AG09319 (cell line): ENCODE results near the gene BCAN.

Experiments
- DNase-seq: peaks from one replicate; pipeline ENCODE4 v3.0.0-alpha.2; 2010; ENCODE audit warnings: low read depth; ENCODE audit errors: extremely low read depth
- CTCF ChIP-seq: IDR thresholded peaks from 2 replicates; pipeline ENCODE4 v1.5.1; 2011; ENCODE audit warnings: low read depth, mild to moderate bottlenecking, inconsistent platforms, low read length, moderate library complexity

Gene BCAN

DNA sequence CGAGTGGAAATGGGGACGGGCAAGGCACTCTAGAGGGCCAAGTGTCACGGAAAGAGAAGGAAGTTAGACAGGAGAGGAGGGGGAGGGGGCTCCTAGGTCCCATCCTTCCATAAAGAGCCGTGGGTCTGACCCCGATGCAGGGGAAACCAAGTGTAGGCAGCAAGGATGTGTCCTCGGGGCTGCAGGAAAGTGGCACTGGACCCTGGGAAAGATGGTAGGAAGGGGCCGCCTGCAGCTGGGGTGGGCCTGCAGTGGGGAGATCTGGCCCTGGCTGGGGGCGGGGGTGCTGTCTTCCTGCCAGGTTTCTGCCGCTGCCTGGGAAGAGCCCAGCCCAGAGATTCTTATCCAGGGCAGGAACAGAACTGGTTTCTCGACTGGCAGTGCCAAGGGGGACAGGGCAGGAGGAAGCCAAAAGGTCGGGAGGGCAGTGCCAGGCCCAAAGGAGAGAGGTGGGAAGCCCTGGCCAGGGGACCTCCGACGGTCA is 50.6 kb downstream of the BCAN start:
- DNase-seq = no peak
- TF ChIP-seq CTCF = no peak

DNA sequence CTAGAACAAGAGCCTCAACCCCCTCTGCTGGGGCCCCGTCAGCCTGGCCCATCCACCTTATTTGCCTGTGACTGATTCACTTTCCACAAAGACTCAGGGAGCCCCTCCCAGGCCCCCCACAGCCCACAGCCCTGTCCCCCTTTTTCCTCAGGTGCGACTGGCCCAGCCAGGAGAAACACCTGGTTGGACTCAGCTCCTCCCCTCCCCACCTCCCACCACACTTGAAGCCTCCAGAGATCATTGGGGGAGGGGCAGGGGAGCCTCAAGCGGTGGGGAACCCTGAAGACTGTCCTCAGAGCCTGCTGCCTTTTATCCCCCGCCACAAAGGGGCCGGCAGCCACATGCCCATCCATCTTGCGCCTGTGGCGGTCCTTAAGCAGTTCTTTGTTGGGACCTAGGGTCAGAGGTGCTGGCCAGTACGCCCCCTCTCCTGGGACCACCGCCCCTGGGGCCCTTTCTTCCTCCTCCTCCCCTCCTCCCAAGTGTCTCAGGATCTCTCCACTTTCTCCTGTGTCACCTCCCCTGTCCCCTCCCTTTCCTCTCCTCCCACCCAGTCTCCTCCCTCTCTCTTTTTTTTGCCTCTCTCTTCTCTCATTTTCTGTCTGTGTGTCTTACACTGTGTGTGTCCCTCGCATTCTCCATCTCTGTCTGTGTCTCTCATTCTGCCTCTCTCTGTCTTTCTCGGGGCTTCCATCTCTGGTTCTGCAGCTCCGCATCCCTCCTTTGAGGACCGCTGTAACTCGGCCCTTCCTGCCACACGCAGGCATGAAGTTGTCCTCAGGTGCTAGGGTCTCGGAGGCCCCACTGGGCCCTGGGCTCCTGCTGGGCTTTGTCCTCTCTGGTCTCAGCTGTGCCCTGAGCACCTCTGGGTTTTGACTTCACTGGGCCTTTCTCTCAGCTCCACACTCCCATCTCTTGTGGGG is 51.3 kb downstream of the BCAN start:
- no peak for TF ChIP-seq CTCF
- DNase-seq = no peak

GRCh38 chr1:156693848-156694689 is 52.2 kb downstream of the BCAN start:
- no peak for TF ChIP-seq CTCF
- no peak for DNase-seq

DNA sequence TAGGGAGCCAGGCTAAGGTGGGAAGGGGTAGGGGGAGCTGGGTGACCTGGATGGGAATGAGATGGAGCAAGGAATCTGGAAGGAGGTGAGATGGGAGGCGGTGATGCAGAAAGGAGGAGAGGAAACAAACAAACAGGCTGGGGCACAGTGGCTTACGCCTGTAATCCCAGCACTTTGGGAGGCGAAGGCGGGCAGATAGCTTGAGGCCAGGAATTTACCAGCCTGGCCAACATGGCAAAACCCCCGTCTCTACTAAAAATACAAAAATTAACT is 52.7 kb downstream of the BCAN start:
- DNase-seq = no peak
- no peak for TF ChIP-seq CTCF

GRCh38 chr1:156696755-156697154 is 54.8 kb downstream of the BCAN start:
- TF ChIP-seq CTCF = no peak
- DNase-seq = no peak

GRCh38 chr1:156697481-156697880 is 55.6 kb downstream of the BCAN start:
- TF ChIP-seq CTCF = no peak

DNA sequence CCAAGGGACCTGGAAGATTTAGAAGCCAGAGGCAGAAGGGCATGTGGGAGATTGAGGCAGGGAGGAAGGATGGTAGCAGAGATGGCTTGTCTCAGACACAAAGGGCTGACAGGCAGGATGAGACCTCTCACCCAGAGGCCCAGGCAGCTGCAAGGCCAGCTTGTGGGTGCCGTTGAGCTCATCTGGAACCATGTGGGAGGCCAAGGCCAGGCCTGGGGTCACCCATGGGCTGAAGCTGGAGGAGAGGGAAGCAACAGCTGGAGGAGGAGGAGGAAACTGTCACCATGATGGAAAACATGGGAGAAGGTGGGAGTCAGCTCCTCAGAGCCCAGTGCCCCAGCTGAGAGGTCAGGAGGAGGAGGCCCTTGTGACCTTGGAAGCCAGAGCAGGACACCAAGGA is 57.1 kb downstream of the BCAN start:
- no peak for TF ChIP-seq CTCF

More at GRCh38 chr1:156697481-156697880, 55.6 kb downstream of the BCAN start:
- DNase-seq = no peak

More for the DNA sequence above, 57.1 kb downstream of the BCAN start:
- DNase-seq = no peak
